ENCODE data around the gene SMIM29.

SMIM29 gene

GRCh38 chr6:34196833-34197195 is 52.0 kb downstream of the SMIM29 start:
- Histone ChIP-seq H3K27me3 (ENCODE audit: insufficient read depth, poor library complexity, severe bottlenecking) (no peaks in the 10 kb centered on the region), H3K27ac (ENCODE audit: poor library complexity, severe bottlenecking) (no peak overlapping the region), H3K4me1 (ENCODE audit: insufficient read depth, poor library complexity, severe bottlenecking) (no peaks in the 10 kb centered on the region), H3K9me3 (ENCODE audit: severe bottlenecking) (no peaks in the 10 kb centered on the region), H3K36me3 (ENCODE audit: low read depth) (no peaks in the 10 kb centered on the region), H3K4me3 (ENCODE audit: severe bottlenecking) (no peak overlapping the region)
- ATAC-seq (ENCODE audit: low read depth): no peak; the same call in 1 of the 3 replicates
- DNase-seq (ENCODE audit: low spot score): no peak
- no peak for TF ChIP-seq CTCF (IDR thresholded peaks at IDR 0.05; ENCODE audit: poor library complexity, severe bottlenecking)

All from RWPE2 (cell line).